ENCODE data around the gene DRD1.

DNA sequence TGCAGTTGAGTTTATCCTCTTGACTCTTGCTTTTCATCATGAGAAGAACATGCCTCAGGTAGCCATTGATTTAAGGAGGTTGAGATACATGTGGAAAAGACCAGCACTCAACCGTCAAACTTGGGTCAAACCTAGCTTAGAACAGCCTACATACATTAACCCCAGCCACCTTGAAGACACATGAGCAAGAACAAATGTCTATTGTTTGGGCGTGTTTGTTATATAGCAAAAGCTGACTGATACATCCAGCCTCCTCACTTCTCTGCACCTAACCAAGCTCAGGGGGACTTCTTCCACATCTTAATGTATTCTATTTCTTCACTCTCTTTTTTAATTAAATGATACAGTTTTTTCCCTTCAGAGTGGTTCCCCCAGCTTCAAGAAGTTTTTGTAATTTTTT is 28.7 kb downstream of the DRD1 start:
- TF ChIP-seq MAZ (IDR thresholded peaks at IDR 0.05; ENCODE audit: borderline replicate concordance, low read depth, low read length) (no peak), POLR2A (IDR thresholded peaks at IDR 0.05; ENCODE audit: low read depth, low read length) (no peak), CTCF (conservative IDR thresholded peaks at IDR 0.05; ENCODE audit: low read depth, low read length) (no peak), CEBPB (IDR thresholded peaks at IDR 0.05; ENCODE audit: low read depth, low read length) (no peak), USF2 (IDR thresholded peaks at IDR 0.05; ENCODE audit: low read depth, low read length) (no peak)

Measured in IMR-90 (cell line).